Fibroblast of lung (primary cell): ENCODE data around the gene CT47A1. TPM values are rescaled to one million over a fixed set of nuclear protein-coding genes. Genes with fewer than 3 reads are reported as not detected.

Experiments used
- polyA plus RNA-seq, 2 donors: library from polyadenylated mRNA; depleted of rRNA in 1 of 2; stranded (reverse) in 1 of 2; unstranded in 1 of 2; fragments of >200 nt; gene quantifications; 2 replicates each; pipeline ENCODE4 v1.2.1, GENCODE V29; 2011 to 2012; ENCODE audit warnings: missing spikeins in 1 of 2
- total RNA-seq: library from RNA; depleted of rRNA; stranded (reverse); fragments of >200 nt; gene quantifications from 2 replicates; pipeline ENCODE4 v1.2.1, GENCODE V29; 2014

The CT47A1 gene
- total and polyA plus RNA-seq, 2 donors (not counting 1 experiment from before 2014, with no cell fraction given): not detected

Other genes with a start within 250 kb of the CT47A1 start
- not detected in 2 replicates for gene CT47B1, start 109.9 kb downstream of the CT47A1 start, total RNA-seq
- not detected in 2 replicates for gene CT47B1, start 109.9 kb downstream of the CT47A1 start, polyA plus RNA-seq
- not detected in 2 replicates for gene CT47A11, start 48.6 kb downstream of the CT47A1 start, total RNA-seq
- not detected in 2 replicates for gene CT47A11, start 48.6 kb downstream of the CT47A1 start, polyA plus RNA-seq
- not detected in 2 replicates for gene CT47A10, start 43.7 kb downstream of the CT47A1 start, total RNA-seq
- not detected in 2 replicates for gene CT47A10, start 43.7 kb downstream of the CT47A1 start, polyA plus RNA-seq
- not detected in 2 replicates for gene CT47A9, start 38.9 kb downstream of the CT47A1 start, total RNA-seq
- gene CT47A9, start 38.9 kb downstream of the CT47A1 start, polyA plus RNA-seq: not detected in 2 replicates
- gene CT47A8, start 34.0 kb downstream of the CT47A1 start, total RNA-seq: not detected in 2 replicates
- not detected in 2 replicates for gene CT47A8, start 34.0 kb downstream of the CT47A1 start, polyA plus RNA-seq
- gene CT47A7, start 29.2 kb downstream of the CT47A1 start, total RNA-seq: not detected in 2 replicates
- not detected in 2 replicates for gene CT47A7, start 29.2 kb downstream of the CT47A1 start, polyA plus RNA-seq
- not detected in 2 replicates for gene CT47A6, start 24.3 kb downstream of the CT47A1 start, total RNA-seq
- not detected in 2 replicates for gene CT47A6, start 24.3 kb downstream of the CT47A1 start, polyA plus RNA-seq
- gene CT47A5, start 19.4 kb downstream of the CT47A1 start, total RNA-seq: not detected in 2 replicates
- gene CT47A5, start 19.4 kb downstream of the CT47A1 start, polyA plus RNA-seq: not detected in 2 replicates
- gene CT47A4, start 14.6 kb downstream of the CT47A1 start, total RNA-seq: not detected in 2 replicates
- gene CT47A4, start 14.6 kb downstream of the CT47A1 start, polyA plus RNA-seq: not detected in 2 replicates
- gene CT47A3, start 9.7 kb downstream of the CT47A1 start, total RNA-seq: not detected in 2 replicates
- gene CT47A3, start 9.7 kb downstream of the CT47A1 start, polyA plus RNA-seq: not detected in 2 replicates
- gene CT47A2, start 4.8 kb downstream of the CT47A1 start, total RNA-seq: not detected in 2 replicates
- gene CT47A2, start 4.8 kb downstream of the CT47A1 start, polyA plus RNA-seq: not detected in 2 replicates
- gene GLUD2, start 61.9 kb upstream of the CT47A1 start, total RNA-seq: 1.3 and 1.8 TPM in 2 replicates
- 0.67 and 0.80 TPM in 2 replicates for gene GLUD2, start 61.9 kb upstream of the CT47A1 start, polyA plus RNA-seq